HK-2 (cell line): ENCODE data around the gene MS4A12.
"Not testable (repeated sequence)": the region's sequence is repeated elsewhere in the genome, so short reads cannot be mapped to it uniquely, and the experiment has no call there.

ENCODE experiments used
- DNase-seq: peaks from one replicate; pipeline ENCODE4 v3.0.0-alpha.2; 2018; ENCODE audit not compliant: unreplicated experiment

MS4A12 gene

GRCh38 chr11:60492488-60493009 is at the start of gene MS4A12:
Gene MS4A12 (plus strand): TSS chr11:60492778. CDS start chr11:60497319, 4,541 bp downstream.
- no peak for DNase-seq

GRCh38 chr11:60447070-60447469 is 45.5 kb upstream of the MS4A12 start:
- DNase-seq, result no peak

- DNase-seq, result no peak
Observed at GRCh38 chr11:60447846-60448245, 44.7 kb upstream of the MS4A12 start.

GRCh38 chr11:60451185-60451584 is 41.4 kb upstream of the MS4A12 start:
- not testable (repeated sequence) for DNase-seq

GRCh38 chr11:60454212-60454611 is 38.4 kb upstream of the MS4A12 start:
- no peak for DNase-seq

- DNase-seq, result no peak
Observed at GRCh38 chr11:60455531-60456042, 37.0 kb upstream of the MS4A12 start, which contains the start of gene MS4A1. Gene MS4A1 (plus strand): TSS chr11:60455847. CDS start chr11:60462375, 6,528 bp downstream.

- DNase-seq, result no peak
Observed at GRCh38 chr11:60457576-60457975, 35.0 kb upstream of the MS4A12 start.

GRCh38 chr11:60459345-60459744 is 33.2 kb upstream of the MS4A12 start:
- DNase-seq, result no peak

- DNase-seq, result no peak
Observed at GRCh38 chr11:60468829-60469228, 23.7 kb upstream of the MS4A12 start.

- DNase-seq, result no peak
Observed at GRCh38 chr11:60469723-60470122, 22.9 kb upstream of the MS4A12 start.

GRCh38 chr11:60477035-60477445 is 15.5 kb upstream of the MS4A12 start:
- no peak for DNase-seq

GRCh38 chr11:60482361-60482760 is 10.2 kb upstream of the MS4A12 start:
- DNase-seq, result no peak

GRCh38 chr11:60485987-60486386 is 6.6 kb upstream of the MS4A12 start:
- no peak for DNase-seq

- DNase-seq, result no peak
Observed at GRCh38 chr11:60493454-60493853, 876 bp downstream of the MS4A12 start.

- no peak for DNase-seq
Observed at GRCh38 chr11:60498399-60498798, 5.8 kb downstream of the MS4A12 start.

- DNase-seq, result no peak
Observed at GRCh38 chr11:60498853-60499252, 6.3 kb downstream of the MS4A12 start.

- no peak for DNase-seq
Observed at GRCh38 chr11:60500276-60500910, 7.8 kb downstream of the MS4A12 start.

- DNase-seq, result no peak
Observed at GRCh38 chr11:60502221-60502775, 9.7 kb downstream of the MS4A12 start.

- no peak for DNase-seq
Observed at GRCh38 chr11:60504219-60504905, 11.8 kb downstream of the MS4A12 start.

- DNase-seq, result not testable (repeated sequence)
Observed at GRCh38 chr11:60509609-60510008, 17.0 kb downstream of the MS4A12 start.

GRCh38 chr11:60510209-60510608 is 17.6 kb downstream of the MS4A12 start:
- not testable (repeated sequence) for DNase-seq

GRCh38 chr11:60511393-60511792 is 18.8 kb downstream of the MS4A12 start:
- no peak for DNase-seq
